Measurements from ENCODE around the gene CNTLN. TPM values are rescaled to one million over a fixed set of nuclear protein-coding genes. Genes with fewer than 3 reads are reported as not detected.
A peak's percentile ranks its signal among the peaks of the same experiment; 100 is the strongest.
"Not testable (repeated sequence)": the region's sequence is repeated elsewhere in the genome, so short reads cannot be mapped to it uniquely, and the experiment has no call there.

The CNTLN gene
- polyA plus RNA-seq, 5 donors: 12.0 to 25.2 (median 22.5) TPM

- DNase-seq: no peak
Measured at GRCh38 chr9:17488662-17489061, 353.8 kb downstream of the CNTLN start.

- no peak for DNase-seq
Measured at GRCh38 chr9:17490110-17490509, 355.3 kb downstream of the CNTLN start.

GRCh38 chr9:17491780-17492179 is 356.9 kb downstream of the CNTLN start:
- DNase-seq: no peak

- DNase-seq: no peak
Measured at GRCh38 chr9:17503196-17503595, 368.4 kb downstream of the CNTLN start.

GRCh38 chr9:17509151-17509550 is 374.3 kb downstream of the CNTLN start:
- DNase-seq: no peak

GRCh38 chr9:17509701-17510100 is 374.9 kb downstream of the CNTLN start:
- no peak for DNase-seq

- peak in 1 of 2 donors; percentile 16 for DNase-seq
Measured at GRCh38 chr9:17519761-17520160, 384.9 kb downstream of the CNTLN start.

GRCh38 chr9:17520268-17521064 is 385.6 kb downstream of the CNTLN start:
- DNase-seq: no peak

- DNase-seq: no peak
Measured at GRCh38 chr9:17521100-17521855, 386.4 kb downstream of the CNTLN start.

- not testable (repeated sequence) for DNase-seq
Measured at GRCh38 chr9:17526726-17527125, 391.9 kb downstream of the CNTLN start.

GRCh38 chr9:17528859-17529258 is 394.0 kb downstream of the CNTLN start:
- DNase-seq: no peak

GRCh38 chr9:17531642-17532254 is 396.9 kb downstream of the CNTLN start:
- DNase-seq: peak in 1 of 2 donors; percentile 33

- no peak for DNase-seq
Measured at GRCh38 chr9:17532461-17532860, 397.6 kb downstream of the CNTLN start.

GRCh38 chr9:17535176-17535575 is 400.3 kb downstream of the CNTLN start:
- DNase-seq: no peak

- no peak for DNase-seq
Measured at GRCh38 chr9:17536027-17536426, 401.2 kb downstream of the CNTLN start.

- DNase-seq: no peak
Measured at GRCh38 chr9:17551023-17551422, 416.2 kb downstream of the CNTLN start.

Data from right lung (tissue), 5 donors.